B cell (primary cell): ENCODE results near the gene LARGE1. TPM values are rescaled to one million over a fixed set of nuclear protein-coding genes. Genes with fewer than 3 reads are reported as not detected.

ENCODE experiments used
- ATAC-seq: fragments of 200-7000 bp; cut with Tn5 transposase; one replicate; pipeline ENCODE4 v1.10.0; 2021; ENCODE audit warnings: low read depth, mild to moderate bottlenecking, moderate number of reproducible peaks, moderate library complexity
- CTCF ChIA-PET: fragments of 350-600 bp; sonication (Branson Sonifier 250); formaldehyde crosslinking; loops from one replicate; lab custom pipeline; 2021; ENCODE audit warnings: antibody characterized with exemption, inconsistent platforms; lab: Charles Lee
- POLR2A ChIA-PET: fragments of 350-600 bp; sonication (Branson Sonifier 250); formaldehyde crosslinking; loops from one replicate; lab custom pipeline; 2021; ENCODE audit warnings: antibody characterized with exemption; lab: Charles Lee
- DNase-seq: peaks from one replicate; pipeline ENCODE4 v3.0.0; 2013
- H2AFZ ChIP-seq: 2 replicates; pipeline ENCODE4 v1.6.1; 2012; ENCODE audit warnings: mild to moderate bottlenecking, low read depth, low read length; ENCODE audit not compliant: insufficient read depth, poor library complexity, severe bottlenecking
- H3K27ac ChIP-seq, 2 donors: 1 replicate in 1 of 2; 2 replicates in 1 of 2; pipeline ENCODE4 v1.5.1; 2012 to 2013; ENCODE audit warnings: low read length in 2 of 2, mild to moderate bottlenecking in 2 of 2, moderate library complexity in 1 of 2
- H3K27me3 ChIP-seq, 4 experiments: fragments of 200-600 bp in 1 of 4; sonication (generic) in 1 of 4; replicated peaks in 1 of 4; 1 replicate in 2 of 4; 2 replicates in 2 of 4; pipeline versions ENCODE4 v1.6.1 to v1.7.0; 2013 to 2016; ENCODE audit warnings: low read length in 3 of 4, mild to moderate bottlenecking in 2 of 4, mixed read lengths in 1 of 4, moderate library complexity in 1 of 4; ENCODE audit not compliant: insufficient read depth in 4 of 4, control insufficient read depth in 3 of 4; ENCODE audit errors: control extremely low read depth in 1 of 4
- H3K36me3 ChIP-seq, 2 experiments: replicated peaks in 1 of 2; 1 replicate in 1 of 2; 2 replicates in 1 of 2; pipeline versions ENCODE4 v1.6.1 to v1.7.1; 2013; ENCODE audit warnings: low read length in 1 of 2; ENCODE audit not compliant: insufficient read depth in 2 of 2, control insufficient read depth in 1 of 2; ENCODE audit errors: control extremely low read depth in 1 of 2, extremely low read depth in 1 of 2
- H3K4me1 ChIP-seq, 2 donors: fragments of 200-600 bp in 1 of 2; sonication (generic) in 1 of 2; 1 replicate in 1 of 2; 2 replicates in 1 of 2; pipeline versions ENCODE4 v1.5.1 to v1.6.1; 2013 to 2017; ENCODE audit warnings: low read length in 2 of 2; ENCODE audit not compliant: control insufficient read depth in 2 of 2, insufficient read depth in 2 of 2
- H3K4me2 ChIP-seq: replicated peaks from 2 replicates; pipeline ENCODE3; 2012; ENCODE audit warnings: mild to moderate bottlenecking, low read depth, low read length; ENCODE audit not compliant: poor library complexity, severe bottlenecking
- H3K4me3 ChIP-seq, 5 experiments: fragments of 200-600 bp in 1 of 5; sonication (generic) in 1 of 5; 1 replicate in 3 of 5; 2 replicates in 2 of 5; pipeline versions ENCODE4 v1.5.1 to v1.7.0; 2011 to 2016; ENCODE audit warnings: low read length in 4 of 5, mild to moderate bottlenecking in 4 of 5, low read depth in 2 of 5, control low read depth in 1 of 5, moderate library complexity in 1 of 5; ENCODE audit not compliant: insufficient read depth in 1 of 5; ENCODE audit errors: control extremely low read depth in 1 of 5, extremely low read depth in 1 of 5
- H3K79me2 ChIP-seq: fragments of 200-600 bp; sonication (generic); one replicate; pipeline ENCODE4 v1.6.0; 2016; ENCODE audit warnings: low read length; ENCODE audit not compliant: control insufficient read depth, insufficient read depth
- H3K9ac ChIP-seq: fragments of 200-600 bp; sonication (generic); 2 replicates; pipeline ENCODE4 v1.6.1; 2017; ENCODE audit warnings: mild to moderate bottlenecking, low read length, moderate library complexity
- H3K9me3 ChIP-seq, 3 donors: one replicate each; pipeline versions ENCODE4 v1.6.1 to v1.7.1; 2013; ENCODE audit warnings: low read length in 2 of 3; ENCODE audit not compliant: control insufficient read depth in 2 of 3, insufficient read depth in 1 of 3; ENCODE audit errors: control extremely low read depth in 1 of 3
- H4K20me1 ChIP-seq: 2 replicates; pipeline ENCODE4 v1.6.0; 2012; ENCODE audit warnings: mild to moderate bottlenecking, low read length; ENCODE audit not compliant: insufficient read depth, control insufficient read depth, poor library complexity, severe bottlenecking
- H3K27ac Mint-ChIP-seq: one replicate; pipeline ENCODE4 v1.8.0; 2021; ENCODE audit warnings: mixed read lengths
- H3K27me3 Mint-ChIP-seq: one replicate; pipeline ENCODE4 v1.8.0; 2021; ENCODE audit warnings: mixed read lengths
- H3K4me1 Mint-ChIP-seq: one replicate; pipeline ENCODE4 v1.8.0; 2021; ENCODE audit warnings: mixed read lengths
- H3K4me3 Mint-ChIP-seq: one replicate; pipeline ENCODE4 v1.8.0; 2021; ENCODE audit warnings: mixed read lengths
- H3K9me3 Mint-ChIP-seq: one replicate; pipeline ENCODE4 v1.8.0; 2022; ENCODE audit warnings: mixed read lengths; ENCODE audit not compliant: insufficient read depth
- CTCF ChIP-seq: fragments of 200-600 bp; IDR thresholded peaks from one replicate; pipeline ENCODE4 v1.8.0; 2022; ENCODE audit warnings: antibody characterized with exemption, mild to moderate bottlenecking
- EZH2 ChIP-seq: IDR thresholded peaks from 2 replicates; pipeline ENCODE4 v1.6.1; 2012; ENCODE audit warnings: borderline replicate concordance, low read depth, mild to moderate bottlenecking, moderate library complexity, low read length; ENCODE audit not compliant: insufficient read depth, poor library complexity, severe bottlenecking
- WGBS: methylation state at CpG from one replicate; pipeline ENCODE4 v1.1.5; 2013; ENCODE audit warnings: missing lambda C conversion rate; ENCODE audit not compliant: insufficient coverage; 5-methylcytosine and 5-hydroxymethylcytosine counted together
- intact Hi-C: fragments of 100-400 bp; cut with micrococcal nuclease; formaldehyde crosslinking; loops from one replicate; pipeline ENCODE4 v1.10.0; 2022
- polyA plus RNA-seq: library from polyadenylated mRNA; depleted of rRNA; stranded (reverse); fragments of >200 nt; gene quantifications from 2 replicates; pipeline ENCODE4 v1.2.3, GENCODE V29; 2012
- total RNA-seq, 2 donors: library from RNA; stranded (reverse); fragments of 120-200 nt in 1 of 2; gene quantifications; 1 replicate in 1 of 2; 2 replicates in 1 of 2; pipeline versions ENCODE4 v1.2.3 to v1.2.4, GENCODE V29; 2013 to 2022

Gene LARGE1
- total and polyA plus RNA-seq, 2 donors (not counting 1 experiment from before 2014, with no cell fraction given), result 20.7 to 82.0 TPM

GRCh38 chr22:33896154-33896553, 24.1 kb downstream of the LARGE1 start:
- ATAC-seq, result peak; percentile 83

More at GRCh38 chr22:33896154-33896553, 24.1 kb downstream of the LARGE1 start:
- Mint-ChIP-seq H3K27me3 (no peaks in the 10 kb centered on the region), H3K27ac (peak overlapping the region; percentile 59), H3K4me3 (peak overlapping the region; percentile 72), H3K9me3 (no peaks in the 10 kb centered on the region), H3K4me1 (peaks cover 75% of the 10 kb centered on the region)
- H3K4me3 ChIP-seq, result no peak overlapping the region
- H3K4me1 ChIP-seq, result peaks cover 28 to 29% of the 10 kb centered on the region in 2 donors
- H3K27ac ChIP-seq, result peak overlapping the region; percentile 19 to 56
- no peak overlapping the region for H3K9ac ChIP-seq
- ChIA-PET CTCF (interaction anchor here (1.2 to 2.2 kb wide), 2 partner anchors 28 to 596 kb away, joined by 3 to 6 read pairs; no protein-coding TSS in a partner anchor), POLR2A (no interaction called here)
- peak overlapping the region; percentile 41 for H3K4me2 ChIP-seq
- peaks cover 0 to 9% (median 8%) of the 10 kb centered on the region in 3 donors for H3K9me3 ChIP-seq
- DNase-seq, result peak; percentile 66
- peaks cover 95% of the 10 kb centered on the region for H3K79me2 ChIP-seq
- H3K27me3 ChIP-seq, result no peaks in the 10 kb centered on the region
- H3K36me3 ChIP-seq, result peaks cover 0 to 2% of the 10 kb centered on the region in 2 experiments
- H4K20me1 ChIP-seq, result peaks cover 74% of the 10 kb centered on the region
- intact Hi-C loops, result loop anchor here (1.0 to 2.0 kb wide), 2 partner anchors 25 to 43 kb away; partner anchors contain the start of gene LARGE1
- WGBS, result 66% methylated on average over 3 of the region's 3 CpGs
- no peak overlapping the region for H2AFZ ChIP-seq
- no peak for TF ChIP-seq CTCF
- no peak for TF ChIP-seq EZH2
